ENCODE data around the gene NBR1.

The NBR1 gene

DNA sequence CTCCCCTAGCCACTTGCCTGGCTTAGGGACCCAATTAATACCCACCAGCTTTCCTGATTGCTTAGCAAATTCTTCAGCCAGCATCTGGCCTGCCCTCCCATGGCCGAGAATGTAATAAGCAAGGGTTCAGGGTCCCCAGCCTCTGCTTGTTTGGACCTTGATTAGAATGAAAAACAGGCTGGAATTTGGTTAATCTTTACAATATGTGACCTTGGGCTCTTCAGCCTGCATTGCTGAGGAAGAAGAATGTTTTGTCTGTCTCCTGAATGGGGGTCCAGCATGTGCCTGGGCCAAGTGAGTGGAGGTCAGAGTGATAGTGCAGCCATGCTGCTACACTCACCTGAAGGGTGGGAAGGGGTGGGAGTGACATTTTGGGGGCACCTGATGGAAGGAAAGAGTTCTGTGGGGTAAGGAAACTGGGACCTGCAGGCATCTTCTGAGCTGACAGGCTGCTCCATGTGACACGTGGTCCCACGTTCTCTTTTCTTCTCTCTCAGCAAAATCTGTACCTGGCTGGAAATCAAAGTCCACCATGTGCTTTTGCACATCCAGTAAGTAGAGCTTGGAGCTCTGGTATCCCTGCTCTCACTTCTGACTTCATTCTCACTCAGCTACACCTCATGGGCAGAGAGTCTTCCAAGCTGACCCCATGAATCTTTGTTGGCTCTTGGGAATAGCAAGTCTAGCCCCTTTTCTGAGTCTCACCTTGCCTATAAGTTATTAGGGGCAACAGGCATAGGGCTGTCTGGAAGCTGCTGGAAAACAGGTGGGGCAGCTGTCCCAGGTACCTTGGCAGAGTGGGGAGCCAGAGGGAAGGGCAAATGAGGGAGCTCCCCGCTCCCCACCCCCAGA, 46.0 kb downstream of the NBR1 start:
- Histone ChIP-seq H3K9me3 (no peaks in the 10 kb centered on the region), H3K27me3 (no peaks in the 10 kb centered on the region), H3K4me1 (peaks cover 0 to 14% (median 11%) of the 10 kb centered on the region in 4 donors), H3K36me3 (peaks cover 0 to 30% (median 21%) of the 10 kb centered on the region in 3 donors), H3K4me3 (no peak overlapping the region), H3K27ac (no peak overlapping the region)
- TF ChIP-seq, protein P1, sequence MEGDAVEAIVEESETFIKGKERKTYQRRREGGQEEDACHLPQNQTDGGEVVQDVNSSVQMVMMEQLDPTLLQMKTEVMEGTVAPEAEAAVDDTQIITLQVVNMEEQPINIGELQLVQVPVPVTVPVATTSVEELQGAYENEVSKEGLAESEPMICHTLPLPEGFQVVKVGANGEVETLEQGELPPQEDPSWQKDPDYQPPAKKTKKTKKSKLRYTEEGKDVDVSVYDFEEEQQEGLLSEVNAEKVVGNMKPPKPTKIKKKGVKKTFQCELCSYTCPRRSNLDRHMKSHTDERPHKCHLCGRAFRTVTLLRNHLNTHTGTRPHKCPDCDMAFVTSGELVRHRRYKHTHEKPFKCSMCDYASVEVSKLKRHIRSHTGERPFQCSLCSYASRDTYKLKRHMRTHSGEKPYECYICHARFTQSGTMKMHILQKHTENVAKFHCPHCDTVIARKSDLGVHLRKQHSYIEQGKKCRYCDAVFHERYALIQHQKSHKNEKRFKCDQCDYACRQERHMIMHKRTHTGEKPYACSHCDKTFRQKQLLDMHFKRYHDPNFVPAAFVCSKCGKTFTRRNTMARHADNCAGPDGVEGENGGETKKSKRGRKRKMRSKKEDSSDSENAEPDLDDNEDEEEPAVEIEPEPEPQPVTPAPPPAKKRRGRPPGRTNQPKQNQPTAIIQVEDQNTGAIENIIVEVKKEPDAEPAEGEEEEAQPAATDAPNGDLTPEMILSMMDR (IDR thresholded peaks at IDR 0.05): no peak
- DNase-seq: no peak
- intact Hi-C loops (cut with DNase I; ENCODE audit: low total_unique reads): no loop called here

DNA sequence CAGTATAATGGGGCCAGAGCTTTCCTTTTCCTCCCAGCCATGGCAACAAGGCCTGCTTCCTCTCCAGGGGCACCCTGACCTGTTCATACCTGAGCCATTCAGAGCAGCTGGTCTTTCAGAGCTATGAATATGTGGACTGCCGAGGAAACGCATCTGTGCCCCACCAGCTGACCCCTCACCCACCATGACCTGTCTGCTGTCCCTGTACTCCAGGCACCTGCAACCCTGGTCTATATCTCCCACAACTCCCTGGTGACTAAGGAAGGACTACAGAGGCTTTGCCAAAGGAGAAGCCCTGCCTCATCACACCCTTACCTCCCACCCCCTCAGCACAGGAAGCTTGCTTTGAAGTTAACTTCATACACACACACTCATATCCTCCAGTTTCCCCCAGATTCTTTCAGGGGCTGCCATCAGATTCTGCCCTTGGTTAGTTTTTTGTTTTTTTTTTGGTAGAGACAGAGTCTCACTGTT, 46.6 kb downstream of the NBR1 start:
- Histone ChIP-seq H3K36me3 (peaks cover 0 to 35% (median 21%) of the 10 kb centered on the region in 3 donors), H3K4me3 (no peak overlapping the region), H3K27me3 (no peaks in the 10 kb centered on the region), H3K27ac (no peak overlapping the region), H3K9me3 (no peaks in the 10 kb centered on the region), H3K4me1 (peaks cover 0 to 7% (median 5%) of the 10 kb centered on the region in 4 donors)
- DNase-seq: no peak
- intact Hi-C loops (cut with DNase I; ENCODE audit: low total_unique reads): no loop called here
- TF ChIP-seq, protein P1 (IDR thresholded peaks at IDR 0.05): no peak

DNA sequence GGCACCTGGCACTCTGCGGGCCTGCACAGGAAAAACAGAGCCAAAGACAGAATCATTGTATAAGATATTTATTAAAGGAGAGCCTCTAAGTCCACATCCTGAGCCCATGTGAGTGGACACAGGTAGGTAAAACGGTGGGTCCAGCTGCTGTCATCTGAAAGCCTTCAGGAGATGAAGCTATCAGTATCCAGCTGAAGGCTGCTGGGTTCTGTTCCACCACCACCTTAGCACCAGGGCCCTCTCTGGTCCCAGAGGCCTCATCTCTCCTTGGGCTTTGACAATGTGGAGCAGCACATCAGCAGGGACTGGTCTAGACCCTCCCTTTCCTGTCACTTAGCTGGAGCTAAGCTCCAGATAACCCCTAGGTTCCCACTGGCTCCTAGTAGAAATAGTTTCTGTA, 48.0 kb downstream of the NBR1 start:
- no peaks in the 10 kb centered on the region for H3K4me1 ChIP-seq
- intact Hi-C loops (cut with DNase I; ENCODE audit: low total_unique reads): no loop called here
- DNase-seq: no peak
- H3K27ac ChIP-seq: no peak overlapping the region
- TF ChIP-seq, protein P1 (IDR thresholded peaks at IDR 0.05): no peak
- H3K27me3 ChIP-seq: no peaks in the 10 kb centered on the region
- peaks cover 0 to 38% (median 24%) of the 10 kb centered on the region in 3 donors for H3K36me3 ChIP-seq
- H3K4me3 ChIP-seq: no peak overlapping the region
- H3K9me3 ChIP-seq: no peaks in the 10 kb centered on the region

DNA sequence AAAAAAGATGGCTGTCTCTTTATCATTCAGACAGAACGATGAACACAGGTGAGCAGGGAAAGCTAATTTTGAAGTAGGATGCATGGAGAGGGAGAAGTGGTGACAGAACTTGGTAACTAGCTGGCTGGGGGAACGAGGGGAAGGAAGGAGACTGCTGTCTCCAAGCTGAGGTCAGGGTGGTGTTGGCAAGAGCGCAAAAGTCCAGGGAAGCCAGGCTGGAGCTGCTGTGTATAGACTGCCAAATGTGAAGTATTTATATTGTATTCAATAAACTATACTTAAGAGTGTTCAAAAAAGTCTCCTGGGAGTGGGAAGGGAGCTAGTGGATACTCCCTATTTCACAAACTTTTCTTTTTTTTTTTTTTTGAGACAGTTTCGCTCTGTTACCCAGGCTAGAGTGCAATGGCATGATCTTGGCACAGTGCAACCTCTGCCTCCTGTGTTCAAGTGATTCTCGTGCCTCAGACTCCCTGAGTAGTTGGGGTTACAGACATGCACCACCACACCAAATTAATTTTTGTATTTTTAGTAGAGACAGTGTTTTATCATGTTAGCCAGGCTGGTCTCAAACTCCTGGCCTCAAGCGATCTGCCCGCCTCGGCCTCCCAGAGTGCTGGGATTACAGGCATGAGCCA, 48.8 kb downstream of the NBR1 start:
- H3K4me3 ChIP-seq: no peak overlapping the region
- no peak overlapping the region for H3K27ac ChIP-seq
- H3K36me3 ChIP-seq: peaks cover 0 to 47% (median 28%) of the 10 kb centered on the region in 3 donors
- H3K9me3 ChIP-seq: no peaks in the 10 kb centered on the region
- H3K27me3 ChIP-seq: no peaks in the 10 kb centered on the region
- TF ChIP-seq, protein P1 (IDR thresholded peaks at IDR 0.05): no peak
- intact Hi-C loops (cut with DNase I; ENCODE audit: low total_unique reads): no loop called here
- no peak for DNase-seq
- no peaks in the 10 kb centered on the region for H3K4me1 ChIP-seq

DNA sequence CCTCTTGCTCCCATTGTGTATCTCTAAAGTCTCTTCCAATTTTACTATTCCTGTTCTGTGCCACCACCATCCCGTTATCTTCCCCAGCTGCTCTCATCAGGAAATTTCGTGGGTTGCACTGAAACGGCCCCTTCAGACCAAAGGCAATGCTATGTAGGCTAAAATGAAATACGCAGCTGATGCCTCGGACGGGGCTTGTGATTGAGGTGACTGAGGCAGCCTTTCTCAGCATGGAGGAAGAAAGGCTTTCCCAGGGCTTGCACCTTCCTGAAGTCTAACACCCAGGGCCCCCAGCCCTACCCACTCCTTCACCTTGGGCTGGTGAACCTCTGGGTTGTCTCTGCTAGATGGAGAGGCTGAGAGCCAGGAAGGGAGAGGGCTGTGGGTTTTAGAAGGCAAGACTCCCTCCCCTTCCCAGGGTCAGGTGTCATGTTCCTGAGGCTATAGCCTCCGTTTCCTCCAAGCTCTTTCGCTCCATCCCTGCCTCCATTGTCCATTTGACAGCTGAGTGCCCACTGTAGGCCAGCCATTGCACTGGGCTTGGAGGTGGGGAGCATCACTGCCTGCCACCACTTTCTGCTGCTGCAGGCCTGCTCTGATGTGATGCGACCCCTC, 49.6 kb downstream of the NBR1 start:
- no peaks in the 10 kb centered on the region for H3K4me1 ChIP-seq
- peaks cover 0 to 44% (median 28%) of the 10 kb centered on the region in 3 donors for H3K36me3 ChIP-seq
- TF ChIP-seq, protein P1 (IDR thresholded peaks at IDR 0.05): no peak
- H3K4me3 ChIP-seq: no peak overlapping the region
- intact Hi-C loops (cut with DNase I; ENCODE audit: low total_unique reads): no loop called here
- no peaks in the 10 kb centered on the region for H3K27me3 ChIP-seq
- no peak overlapping the region for H3K27ac ChIP-seq
- H3K9me3 ChIP-seq: no peaks in the 10 kb centered on the region
- no peak for DNase-seq
